Smooth muscle cell of bladder (primary cell): ENCODE results near the gene MAPKAP1. TPM values are rescaled to one million over a fixed set of nuclear protein-coding genes. Genes with fewer than 3 reads are reported as not detected.

Experiments used
- total RNA-seq: library from RNA; depleted of rRNA; stranded (reverse); fragments of >200 nt; gene quantifications from 2 replicates; pipeline ENCODE4 v1.2.3, GENCODE V29; 2014

The MAPKAP1 gene
- 70.4 and 111 TPM in 2 replicates for total RNA-seq

GRCh38 chr9:125706651-125707471 lies at the start of gene MAPKAP1:
MAPKAP1 (minus strand) TSS chr9:125707208; CDS start chr9:125672574, 34,634 bp downstream.

GRCh38 chr9:125747053-125747764 lies 40.2 kb upstream of the MAPKAP1 start, which contains the start of gene PBX3:
PBX3 (plus strand) TSS chr9:125747373.

Other genes with a start within 250 kb of the MAPKAP1 start
- 28.0 and 68.6 TPM in 2 replicates for gene PBX3, start 40.2 kb upstream of the MAPKAP1 start, total RNA-seq